H1 (cell line): Measurements from ENCODE around the gene SPN. TPM values are rescaled to one million over a fixed set of nuclear protein-coding genes. Genes with fewer than 3 reads are reported as not detected.
A peak's percentile ranks its signal among the peaks of the same experiment; 100 is the strongest.

Experiments used
- CTCF ChIA-PET: fragments of 300-600 bp; sonication (Branson Sonifier 250); formaldehyde crosslinking; loops from one replicate; lab custom pipeline; 2021; ENCODE audit not compliant: partially characterized antibody; lab: Charles Lee
- POLR2A ChIA-PET: fragments of 300-600 bp; sonication (Branson Sonifier 250); formaldehyde crosslinking; loops from one replicate; lab custom pipeline; 2021; ENCODE audit warnings: inconsistent platforms; ENCODE audit not compliant: partially characterized antibody; lab: Charles Lee
- DNase-seq, 2 experiments: peaks; one replicate each; pipeline versions ENCODE4 v3.0.0 to v3.0.0-alpha.2; 2010 to 2022; ENCODE audit warnings: low spot score in 2 of 2, low read depth in 1 of 2, mixed read lengths in 1 of 2
- FAIRE-seq: peaks from 2 replicates; lab custom pipeline; 2011; peaks lifted over from hg19 to GRCh38; lab: Jason Lieb, UNC
- H2AFZ ChIP-seq: 2 replicates; pipeline ENCODE4 v1.8.1; 2012; ENCODE audit warnings: low read length, inconsistent platforms
- H2AK5ac ChIP-seq: 2 replicates; pipeline ENCODE4 v1.6.1; 2013; ENCODE audit warnings: low read depth, low read length
- H2BK120ac ChIP-seq: replicated peaks from 2 replicates; pipeline ENCODE3; 2013; ENCODE audit warnings: low read depth, low read length, inconsistent platforms
- H2BK12ac ChIP-seq: 2 replicates; pipeline ENCODE4 v1.6.1; 2013; ENCODE audit warnings: low read depth, low read length
- H2BK15ac ChIP-seq: 2 replicates; pipeline ENCODE4 v1.6.1; 2013; ENCODE audit warnings: low read length
- H2BK20ac ChIP-seq: 2 replicates; pipeline ENCODE4 v1.6.1; 2013; ENCODE audit warnings: low read length
- H2BK5ac ChIP-seq: 2 replicates; pipeline ENCODE4 v1.6.1; 2013; ENCODE audit warnings: low read depth, low read length
- H3K14ac ChIP-seq: 2 replicates; pipeline ENCODE4 v1.6.1; 2013; ENCODE audit warnings: inconsistent platforms; ENCODE audit not compliant: insufficient read length
- H3K18ac ChIP-seq: 2 replicates; pipeline ENCODE4 v1.6.1; 2013; ENCODE audit warnings: low read length; ENCODE audit errors: extremely low read depth
- H3K23ac ChIP-seq: 2 replicates; pipeline ENCODE4 v1.6.1; 2013; ENCODE audit warnings: inconsistent platforms; ENCODE audit not compliant: insufficient read length
- H3K23me2 ChIP-seq: 2 replicates; pipeline ENCODE4 v1.6.1; 2013; ENCODE audit warnings: low read depth, low read length
- H3K27ac ChIP-seq: 2 replicates; pipeline ENCODE4 v1.6.1; 2011; ENCODE audit warnings: low read depth, low read length, inconsistent platforms
- H3K27me3 ChIP-seq, 4 experiments: replicated peaks in 1 of 4; 1 replicate in 1 of 4; 2 replicates in 3 of 4; pipeline versions ENCODE4 v1.6.1 to v1.8.1; 2011 to 2013; ENCODE audit warnings: low read length in 3 of 4, mild to moderate bottlenecking in 3 of 4, inconsistent platforms in 2 of 4, mixed read lengths in 2 of 4, moderate library complexity in 1 of 4; ENCODE audit not compliant: control insufficient read depth in 3 of 4, insufficient read depth in 3 of 4; ENCODE audit errors: extremely low read depth in 1 of 4
- H3K36me3 ChIP-seq, 4 experiments: 2 replicates each; pipeline versions ENCODE4 v1.6.1 to v1.8.1; 2011 to 2013; ENCODE audit warnings: mild to moderate bottlenecking in 4 of 4, low read length in 3 of 4, moderate library complexity in 2 of 4, control low read depth in 1 of 4, inconsistent platforms in 1 of 4; ENCODE audit not compliant: insufficient read depth in 4 of 4, control insufficient read depth in 2 of 4
- H3K4ac ChIP-seq: replicated peaks from 2 replicates; pipeline ENCODE3; 2013; ENCODE audit warnings: low read length, low read depth, mixed read lengths, inconsistent platforms; ENCODE audit not compliant: insufficient read length
- H3K4me1 ChIP-seq, 4 experiments: replicated peaks in 1 of 4; 1 replicate in 1 of 4; 2 replicates in 3 of 4; pipeline versions ENCODE4 v1.6.1 to v1.8.1; 2011 to 2013; ENCODE audit warnings: low read length in 3 of 4, inconsistent platforms in 2 of 4, mixed read lengths in 1 of 4; ENCODE audit not compliant: insufficient read depth in 4 of 4, control insufficient read depth in 3 of 4
- H3K4me2 ChIP-seq, 2 experiments: 2 replicates each; pipeline versions ENCODE4 v1.6.1 to v1.8.1; 2011 to 2013; ENCODE audit warnings: low read depth in 2 of 2, low read length in 2 of 2, control low read depth in 1 of 2, inconsistent platforms in 1 of 2, mild to moderate bottlenecking in 1 of 2; ENCODE audit not compliant: insufficient read depth in 1 of 2
- H3K4me3 ChIP-seq, 4 experiments: fragments of 200-600, 300-600 bp in 1 of 4; sonication (generic), shearing (Covaris generic), sonication (Bioruptor Twin) in 1 of 4; 2 replicates each; pipeline versions ENCODE4 v1.5.1 to v1.8.1; 2011 to 2016; ENCODE audit warnings: low read length in 4 of 4, low read depth in 3 of 4, control low read depth in 2 of 4, inconsistent platforms in 2 of 4, mild to moderate bottlenecking in 2 of 4, mixed read lengths in 1 of 4, moderate library complexity in 1 of 4; ENCODE audit not compliant: insufficient read depth in 2 of 4; ENCODE audit errors: extremely low read depth in 1 of 4
- H3K56ac ChIP-seq: replicated peaks from 2 replicates; pipeline ENCODE3; 2013; ENCODE audit warnings: low read depth, mild to moderate bottlenecking, mixed read lengths, low read length, inconsistent platforms; ENCODE audit not compliant: insufficient read length
- H3K79me1 ChIP-seq: 2 replicates; pipeline ENCODE4 v1.6.1; 2013; ENCODE audit warnings: low read depth, low read length, control low read depth
- H3K79me2 ChIP-seq, 2 experiments: 2 replicates each; pipeline versions ENCODE4 v1.6.1 to v1.8.1; 2012 to 2013; ENCODE audit warnings: low read length in 2 of 2, mild to moderate bottlenecking in 2 of 2, inconsistent platforms in 1 of 2; ENCODE audit not compliant: insufficient read depth in 2 of 2, control insufficient read depth in 1 of 2
- H3K9ac ChIP-seq, 4 experiments: replicated peaks in 1 of 4; 1 replicate in 1 of 4; 2 replicates in 3 of 4; pipeline versions ENCODE4 v1.6.1 to v1.8.1; 2011 to 2013; ENCODE audit warnings: low read depth in 3 of 4, low read length in 3 of 4, control low read depth in 2 of 4, mild to moderate bottlenecking in 2 of 4, moderate library complexity in 2 of 4, inconsistent platforms in 1 of 4; ENCODE audit errors: extremely low read depth in 1 of 4
- H3K9me3 ChIP-seq, 2 experiments: 2 replicates each; pipeline versions ENCODE4 v1.6.1 to v1.8.1; 2012 to 2013; ENCODE audit warnings: mild to moderate bottlenecking in 2 of 2, moderate library complexity in 2 of 2, control low read depth in 1 of 2, inconsistent platforms in 1 of 2, low read depth in 1 of 2, low read length in 1 of 2, mixed read lengths in 1 of 2; ENCODE audit not compliant: insufficient read depth in 2 of 2
- H4K20me1 ChIP-seq, 2 experiments: replicated peaks in 1 of 2; 2 replicates each; pipeline versions ENCODE3 to v1.8.1; 2011 to 2013; ENCODE audit warnings: inconsistent platforms in 2 of 2, low read length in 2 of 2, mild to moderate bottlenecking in 1 of 2; ENCODE audit not compliant: insufficient read depth in 2 of 2, control insufficient read depth in 1 of 2
- H4K5ac ChIP-seq: 2 replicates; pipeline ENCODE4 v1.6.1; 2013; ENCODE audit warnings: low read length, low read depth, mixed read lengths, inconsistent platforms; ENCODE audit not compliant: insufficient read length
- H4K8ac ChIP-seq: 2 replicates; pipeline ENCODE4 v1.8.0; 2013; ENCODE audit warnings: mild to moderate bottlenecking, moderate library complexity, low read length, inconsistent platforms; ENCODE audit not compliant: insufficient read depth; ENCODE audit errors: extremely low read depth
- H4K91ac ChIP-seq: replicated peaks from 2 replicates; pipeline ENCODE3; 2013; ENCODE audit warnings: low read length, mixed read lengths, inconsistent platforms; ENCODE audit not compliant: insufficient read length
- BCL11A ChIP-seq, 2 experiments: IDR thresholded peaks; one replicate each; pipeline ENCODE4 v1.6.1; 2011; ENCODE audit warnings: low read depth in 2 of 2, low read length in 2 of 2, mild to moderate bottlenecking in 2 of 2
- CHD1 ChIP-seq: IDR thresholded peaks from 2 replicates; pipeline ENCODE4 v1.6.1; 2012; ENCODE audit warnings: low read depth, low read length, improper control_type of control experiment
- EZH2 ChIP-seq: fragments of 200-600 bp; sonication (generic); IDR thresholded peaks from 2 replicates; pipeline ENCODE4 v1.7.1; 2012; ENCODE audit warnings: low read depth, mild to moderate bottlenecking, moderate library complexity, low read length, inconsistent platforms; ENCODE audit not compliant: severe bottlenecking
- POLR2AphosphoS5 ChIP-seq: IDR thresholded peaks from 2 replicates; pipeline ENCODE4 v1.6.1; 2011; ENCODE audit warnings: low read depth, low read length
- RBBP5 ChIP-seq: IDR thresholded peaks from 2 replicates; pipeline ENCODE4 v1.7.1; 2012; ENCODE audit warnings: low read depth, mild to moderate bottlenecking, inconsistent platforms, low read length, moderate library complexity, borderline replicate concordance
- RXRA ChIP-seq: IDR thresholded peaks from 2 replicates; pipeline ENCODE4 v1.6.1; 2011; ENCODE audit warnings: low read depth, mild to moderate bottlenecking, low read length, moderate library complexity; ENCODE audit not compliant: insufficient read depth
- TEAD4 ChIP-seq: IDR thresholded peaks from 2 replicates; pipeline ENCODE4 v1.6.1; 2012; ENCODE audit warnings: low read depth, low read length, inconsistent platforms, mixed read lengths
- WGBS, 2 experiments: shearing (Covaris generic) in 1 of 2; methylation state at CpG; one replicate each; pipeline versions ENCODE4 v1.1.6 to v1.1.7; 2013 to 2015; ENCODE audit warnings: low lambda C conversion rate in 2 of 2, mixed read lengths in 2 of 2, inconsistent platforms in 1 of 2, low coverage in 1 of 2, missing lambda C conversion rate in 1 of 2; ENCODE audit not compliant: insufficient replicate concordance in 2 of 2, insufficient coverage in 1 of 2, insufficient read length in 1 of 2; ENCODE audit errors: extremely low coverage in 1 of 2, missing lambda C conversion rate in 1 of 2; 5-methylcytosine and 5-hydroxymethylcytosine counted together
- polyA plus RNA-seq, 7 experiments: library from polyadenylated mRNA; depleted of rRNA in 3 of 7; stranded (reverse) in 5 of 7; unstranded in 2 of 7; fragments of >200 nt in 5 of 7; fragments of 200-250 nt in 2 of 7; gene quantifications; 1 replicate in 5 of 7; 2 replicates in 1 of 7; 4 replicates in 1 of 7; pipeline versions ENCODE4 v1.2.1 to v1.2.3, GENCODE V29; 2011 to 2013; ENCODE audit warnings: missing spikeins in 2 of 7, mixed read lengths in 2 of 7
- total RNA-seq: library from RNA; stranded (reverse); fragmentation: NEBNext Ultra II Directional; extraction: Animal tissue kit (Norgen Biotek cat#: 25700); gene quantifications from 2 replicates; pipeline ENCODE4 v1.2.1, GENCODE V29; 2021

Gene SPN
- total and polyA plus RNA-seq, 2 of the 8 experiments (the other 6 are each of a cell fraction or from before 2014, with no cell fraction given): 1.5 to 1.8 TPM

- ChIA-PET POLR2A (interaction anchor here (0.5 to 10.5 kb wide), 9 partner anchors 11 to 355 kb away, joined by 3 to 130 read pairs (median 3); no protein-coding TSS in a partner anchor), CTCF (interaction anchor here (0.6 to 5.0 kb wide), 10 partner anchors 9 to 207 kb away, joined by 3 to 33 read pairs (median 3); partner anchors contain the start of gene SPN)
- 95% methylated on average over 18 of the region's 23 CpGs; no CpG with 5 or more reads in 1 of the 2 experiments for WGBS, 2 experiments
- no peak overlapping the region for H3K23ac ChIP-seq
- H4K5ac ChIP-seq: peak overlapping the region; percentile 15
- no peak overlapping the region for H3K27ac ChIP-seq
- no peaks in the 10 kb centered on the region for H4K20me1 ChIP-seq
- H4K8ac ChIP-seq: no peak overlapping the region; the same call in 1 of the 2 replicates
- DNase-seq: no peak
- no peak overlapping the region for H4K91ac ChIP-seq
- peaks cover 0 to 22% of the 10 kb centered on the region in 2 experiments; a peak in 3 of 4 replicates for H3K79me2 ChIP-seq
- no peak overlapping the region for H2BK5ac ChIP-seq
- H3K79me1 ChIP-seq: no peaks in the 10 kb centered on the region
- peak overlapping the region; percentile 53 for H2BK120ac ChIP-seq
- no peak overlapping the region for H3K14ac ChIP-seq
- no peak overlapping the region for H3K18ac ChIP-seq
- no peak overlapping the region for H2BK12ac ChIP-seq
- H3K27me3 ChIP-seq: no peaks in the 10 kb centered on the region
- peaks cover 0 to 6% (median 0%) of the 10 kb centered on the region in 4 experiments; a peak in 1 of 8 replicates for H3K36me3 ChIP-seq
- H3K9ac ChIP-seq: no peak overlapping the region
- peaks cover 2 to 14% (median 9%) of the 10 kb centered on the region in 4 experiments for H3K4me1 ChIP-seq
- FAIRE-seq: no peak
- no peak overlapping the region for H3K56ac ChIP-seq
- 0 out of 2 replicates have a peak overlapping the region, but pooled peaks have one; percentile 2 for H2AK5ac ChIP-seq
- H3K4me3 ChIP-seq: no peak overlapping the region
- no peak for TF ChIP-seq BCL11A (IDR thresholded peaks at IDR 0.05; ENCODE audit: low read depth in 2 of 2, low read length in 2 of 2)
- no peak for TF ChIP-seq RBBP5
- no peak for TF ChIP-seq POLR2AphosphoS5
- no peak for TF ChIP-seq RXRA
- no peak for TF ChIP-seq CHD1
- no peak for TF ChIP-seq TEAD4
- TF ChIP-seq EZH2: no peak
- H2BK15ac ChIP-seq: no peak overlapping the region
- no peak overlapping the region for H3K4me2 ChIP-seq
- peaks cover 6% of the 10 kb centered on the region; the same call in 1 of the 2 replicates for H3K23me2 ChIP-seq
- H2BK20ac ChIP-seq: no peak overlapping the region
- no peak overlapping the region for H3K4ac ChIP-seq
- no peaks in the 10 kb centered on the region for H3K9me3 ChIP-seq
- H2AFZ ChIP-seq: no peak overlapping the region
These were observed 14.1 kb downstream of the SPN start for GRCh38 chr16:29676989-29677785.
